ENCODE results near the gene CTAGE8.
"Not testable (repeated sequence)": the region's sequence is repeated elsewhere in the genome, so short reads cannot be mapped to it uniquely, and the experiment has no call there.

GRCh38 chr7:144245372-144245771, 23.7 kb downstream of the CTAGE8 start:
- not testable (repeated sequence) for TF ChIP-seq EZH2 (IDR thresholded peaks at IDR 0.05; ENCODE audit: insufficient read depth, poor library complexity, severe bottlenecking); EZH2phosphoT487 (IDR thresholded peaks at IDR 0.05; ENCODE audit: insufficient read depth, low read depth)
